K562 (cell line): ENCODE results near the gene TYROBP. TPM values are rescaled to one million over a fixed set of nuclear protein-coding genes. Genes with fewer than 3 reads are reported as not detected.

Experiments
- ATAC-seq: fragments of 200-7000 bp; cut with Tn5 transposase; 3 replicates; pipeline ENCODE4 v1.9.1; 2020; ENCODE audit warnings: moderate library complexity
- BruUV-seq: library from RNA; stranded (reverse); fragments of 400-500 nt; replicated peaks from 2 replicates; lab custom pipeline; 2021; lab: Mats Ljungman, UMichigan
- CTCF ChIA-PET: fragments of 300-600 bp; formaldehyde crosslinking; extraction: SDS; loops from one replicate; lab custom pipeline; 2021; ENCODE audit warnings: low intra/inter-chr PET ratio; lab: Yijun Ruan, JAX
- POLR2A ChIA-PET: fragments of 300-600, 350-650 bp; sonication (Branson Sonifier 250); formaldehyde crosslinking; extraction: SDS; loops from one replicate; lab custom pipeline; 2021; ENCODE audit warnings: antibody characterized with exemption, inconsistent platforms; lab: Yijun Ruan, JAX
- DNase-seq, 4 experiments: peaks; one replicate each; pipeline versions ENCODE4 v3.0.0 to v3.0.0-alpha.2; 2011 to 2018; ENCODE audit warnings: low spot score in 3 of 4, mixed read lengths in 3 of 4; ENCODE audit errors: extremely low read depth in 1 of 4
- FAIRE-seq: peaks from 2 replicates; lab custom pipeline; 2011; peaks lifted over from hg19 to GRCh38; lab: Jason Lieb, UNC
- H2AFZ ChIP-seq: 2 replicates; pipeline ENCODE4 v1.6.0; 2011; ENCODE audit warnings: low read depth, low read length, control low read depth, inconsistent platforms
- H3K27ac ChIP-seq: fragments of 200-600 bp; 3 replicates; pipeline ENCODE4 v1.8.0; 2011; ENCODE audit warnings: low read depth, mild to moderate bottlenecking, control low read depth, inconsistent platforms, low read length, moderate library complexity, mixed read lengths; ENCODE audit errors: extremely low read depth
- H3K27me3 ChIP-seq, 2 experiments: fragments of 300-600 bp in 1 of 2; 2 replicates in 1 of 2; 3 replicates in 1 of 2; pipeline versions ENCODE4 v1.6.0 to v1.8.0; 2011; ENCODE audit warnings: inconsistent platforms in 2 of 2, low read length in 2 of 2, mild to moderate bottlenecking in 1 of 2, mixed read lengths in 1 of 2, moderate library complexity in 1 of 2; ENCODE audit not compliant: control insufficient read depth in 2 of 2, insufficient read depth in 2 of 2
- H3K36me3 ChIP-seq: fragments of 300-600 bp; 3 replicates; pipeline ENCODE4 v1.8.0; 2011; ENCODE audit warnings: mild to moderate bottlenecking, low read length, inconsistent platforms; ENCODE audit not compliant: control insufficient read depth, insufficient read depth
- H3K4me1 ChIP-seq, 2 experiments: fragments of 200-600 bp in 1 of 2; replicated peaks in 1 of 2; 2 replicates in 1 of 2; 3 replicates in 1 of 2; pipeline versions ENCODE4 v1.5.1 to v1.8.0; 2011; ENCODE audit warnings: inconsistent platforms in 2 of 2, low read length in 2 of 2, mild to moderate bottlenecking in 1 of 2, mixed read lengths in 1 of 2, moderate library complexity in 1 of 2; ENCODE audit not compliant: control insufficient read depth in 2 of 2, insufficient read depth in 2 of 2
- H3K4me2 ChIP-seq: 2 replicates; pipeline ENCODE4 v1.6.1; 2011; ENCODE audit warnings: low read length, control low read depth, inconsistent platforms, mixed read lengths; ENCODE audit not compliant: insufficient read depth
- H3K4me3 ChIP-seq: fragments of 200-600 bp; sonication (generic), shearing (Covaris generic); 2 replicates; pipeline ENCODE4 v1.5.1; 2016; ENCODE audit warnings: control low read depth, inconsistent platforms
- H3K79me2 ChIP-seq: fragments of 200-600 bp; 3 replicates; pipeline ENCODE4 v1.8.0; 2011; ENCODE audit warnings: low read length, inconsistent platforms; ENCODE audit not compliant: control insufficient read depth, insufficient read depth
- H3K9ac ChIP-seq, 2 experiments: 2 replicates each; pipeline versions ENCODE4 v1.6.0 to v1.6.1; 2011; ENCODE audit warnings: low read depth in 2 of 2, low read length in 2 of 2, control low read depth in 1 of 2, inconsistent platforms in 1 of 2, mild to moderate bottlenecking in 1 of 2, mixed read lengths in 1 of 2; ENCODE audit not compliant: insufficient read depth in 1 of 2
- H3K9me1 ChIP-seq: one replicate; pipeline ENCODE4 v1.6.0; 2011; ENCODE audit warnings: inconsistent platforms, mild to moderate bottlenecking, low read length, moderate library complexity; ENCODE audit not compliant: control insufficient read depth, insufficient read depth
- H3K9me3 ChIP-seq: replicated peaks from 2 replicates; pipeline ENCODE4 v1.5.1; 2011; ENCODE audit warnings: low read depth, low read length, inconsistent platforms; ENCODE audit not compliant: control insufficient read depth, insufficient read depth
- H4K20me1 ChIP-seq: replicated peaks from 2 replicates; pipeline ENCODE4 v1.6.1; 2011; ENCODE audit warnings: low read length, inconsistent platforms, mixed read lengths; ENCODE audit not compliant: control insufficient read depth, insufficient read depth
- BCLAF1 ChIP-seq, 2 experiments: fragments of 450-650 bp in 1 of 2; IDR thresholded peaks; 2 replicates each; pipeline ENCODE4 v1.6.1; 2011 to 2017; ENCODE audit warnings: low read depth in 2 of 2, antibody characterized with exemption in 1 of 2, borderline replicate concordance in 1 of 2, low read length in 1 of 2, mild to moderate bottlenecking in 1 of 2, mixed read lengths in 1 of 2; ENCODE audit not compliant: control insufficient read depth in 1 of 2
- GTF3C2 ChIP-seq: IDR thresholded peaks from 3 replicates; pipeline ENCODE4 v1.6.1; 2011; ENCODE audit warnings: borderline replicate concordance, mild to moderate bottlenecking, moderate library complexity; ENCODE audit not compliant: insufficient read length; ENCODE audit errors: extremely low read depth
- HMG20B ChIP-seq: fragments of 250-450 bp; sonication (Bioruptor Pico); IDR thresholded peaks from 2 replicates; pipeline ENCODE4 v1.5.0; 2021; ENCODE audit warnings: mild to moderate bottlenecking
- NRF1 ChIP-seq, 2 experiments: fragments of 450-650 bp; IDR thresholded peaks in 1 of 2; conservative IDR thresholded peaks in 1 of 2; 2 replicates each; pipeline ENCODE4 v1.6.1; 2014; ENCODE audit warnings: mild to moderate bottlenecking in 2 of 2
- PHF8 ChIP-seq: fragments of 200-600 bp; sonication (generic); IDR thresholded peaks from 2 replicates; pipeline ENCODE4 v1.6.1; 2012; ENCODE audit warnings: mixed run types, mild to moderate bottlenecking, inconsistent platforms, low read length, moderate library complexity, borderline replicate concordance
- VEZF1 ChIP-seq: fragments of 200-800 bp; sonication (Bioruptor generic); IDR thresholded peaks from 2 replicates; pipeline ENCODE4 v1.6.1; 2017; ENCODE audit warnings: missing genetic modification characterization, missing compliant biosample characterization
- ZNF592 ChIP-seq: fragments of 450-650 bp; IDR thresholded peaks from 2 replicates; pipeline ENCODE4 v1.6.1; 2017; ENCODE audit warnings: antibody characterized with exemption, mild to moderate bottlenecking
- WGBS: fragments of 100-300 bp; shearing (Covaris generic); methylation state at CpG from one replicate; pipeline ENCODE4 v1.1.6; 2016; ENCODE audit warnings: low coverage, mixed read lengths; ENCODE audit not compliant: insufficient coverage; ENCODE audit errors: missing lambda C conversion rate; 5-methylcytosine and 5-hydroxymethylcytosine counted together
- in situ Hi-C: fragments of 300-500 bp; cut with MboI; formaldehyde crosslinking; loops from 4 replicates; pipeline ENCODE4 v1.15.0; 2018; ENCODE audit warnings: inconsistent platforms, mixed read lengths
- intact Hi-C: fragments of 100-400 bp; cut with micrococcal nuclease; formaldehyde crosslinking; loops from 2 replicates; pipeline ENCODE4 v1.14.2; 2022
- polyA plus RNA-seq, 8 experiments: library from polyadenylated mRNA; depleted of rRNA in 4 of 8; stranded (reverse) in 5 of 8; unstranded in 3 of 8; fragments of >200 nt; fragmentation: Nextera tagmentation in 2 of 8; fragmentation: Illumina TruSeq in 1 of 8; extraction: Ambion mirVana in 2 of 8; extraction: Trizol in 1 of 8; gene quantifications; 2 replicates each; pipeline versions ENCODE4 v1.2.1 to v1.2.3, GENCODE V29; 2011 to 2014; ENCODE audit warnings: inconsistent platforms in 1 of 8, missing spikeins in 1 of 8
- total RNA-seq, 7 experiments: library from RNA; depleted of rRNA in 6 of 7; stranded (reverse); fragments of >200 nt in 6 of 7; fragmentation: Illumina TruSeq in 2 of 7; extraction: Trizol in 2 of 7; gene quantifications; 2 replicates each; pipeline versions ENCODE4 v1.2.1 to v1.2.3, GENCODE V29; 2011 to 2021; ENCODE audit warnings: low replicate concordance in 1 of 7

Gene TYROBP
- total and polyA plus RNA-seq, 9 of the 15 experiments (the other 6 are each of a cell fraction or from before 2014, with no cell fraction given), result 0.72 to 8.2 (median 2.4) TPM

GRCh38 chr19:35868172-35868822 is 39.8 kb downstream of the TYROBP start, which contains the start of gene APLP1:
TSS of gene APLP1 (plus strand) at chr19:35868574. CDS start at chr19:35868637, 63 bp downstream.
- H3K9ac ChIP-seq, result peak within 1 kb of the TSS in 1 of 2 experiments; percentile 72; a peak in 2 of 4 replicates
- no peak for FAIRE-seq
- intact Hi-C loops, result no loop called here
- H3K27me3 ChIP-seq, result peaks cover 0 to 5% of the 10 kb centered on the region in 2 experiments; a peak in 1 of 5 replicates
- peaks cover 4% of the 10 kb centered on the region; the same call in 1 of the 2 replicates for H4K20me1 ChIP-seq
- no peaks in the 10 kb centered on the region for H3K79me2 ChIP-seq
- H2AFZ ChIP-seq, result peak within 1 kb of the TSS; percentile 96
- 3% methylated on average over 11 of the region's 60 CpGs for WGBS
- BruUV-seq, result no TSS peak
- peak within 1 kb of the TSS; percentile 86 for H3K4me2 ChIP-seq
- H3K4me3 ChIP-seq, result peak within 1 kb of the TSS; percentile 36; the same call in 1 of the 2 replicates
- peak; percentile 82 for ATAC-seq
- ChIA-PET POLR2A (no interaction called here), CTCF (no interaction called here)
- no peaks in the 10 kb centered on the region for H3K9me3 ChIP-seq
- peak; percentile 76 to 91 (median 86) for DNase-seq
- in situ Hi-C loops, result no loop called here
- H3K9me1 ChIP-seq, result no peaks in the 10 kb centered on the region
- peaks cover 20 to 45% of the 10 kb centered on the region in 2 experiments for H3K4me1 ChIP-seq
- no peaks in the 10 kb centered on the region for H3K36me3 ChIP-seq
- H3K27ac ChIP-seq, result no peak within 1 kb of the TSS
- peak; percentile 85 to 86 for TF ChIP-seq NRF1 (conservative IDR thresholded peaks at IDR 0.05 in 1 of 2, IDR thresholded peaks at IDR 0.05 in 1 of 2)
- TF ChIP-seq GTF3C2, result no peak
- TF ChIP-seq BCLAF1 (IDR thresholded peaks at IDR 0.05; ENCODE audit: borderline replicate concordance in 1 of 2, control insufficient read depth in 1 of 2, low read depth in 2 of 2, low read length in 1 of 2), result no peak
- no peak for TF ChIP-seq HMG20B
- TF ChIP-seq ZNF592, result no peak
- TF ChIP-seq PHF8, result 0 out of 2 replicates have a peak, but pooled peaks have one; percentile 27
- peak; percentile 83 for TF ChIP-seq VEZF1 (CRISPR knock-in tag)
